Naive B cell (primary cell): ENCODE results near the gene MYO10. TPM values are rescaled to one million over a fixed set of nuclear protein-coding genes. Genes with fewer than 3 reads are reported as not detected.
A peak's percentile ranks its signal among the peaks of the same experiment; 100 is the strongest.

Experiments used
- ATAC-seq, 2 donors: fragments of 150-1000 bp; cut with Tn5 transposase; 2 replicates each; pipeline ENCODE4 v1.10.0; 2021; ENCODE audit warnings: low read depth in 2 of 2, mild to moderate bottlenecking in 2 of 2, moderate library complexity in 2 of 2
- DNase-seq: peaks from one replicate; pipeline ENCODE4 v3.0.0; 2022
- H3K27ac Mint-ChIP-seq, 6 donors: one replicate each; pipeline ENCODE4 v1.8.0; 2020 to 2022; ENCODE audit warnings: mild to moderate bottlenecking in 6 of 6, mixed read lengths in 6 of 6, moderate library complexity in 5 of 6, inconsistent platforms in 2 of 6
- H3K27me3 Mint-ChIP-seq, 3 donors: one replicate each; pipeline ENCODE4 v1.8.0; 2021 to 2022; ENCODE audit warnings: mixed read lengths in 3 of 3, mild to moderate bottlenecking in 1 of 3
- H3K36me3 Mint-ChIP-seq, 2 donors: one replicate each; pipeline ENCODE4 v1.8.0; 2020 to 2022; ENCODE audit warnings: mixed read lengths in 2 of 2, inconsistent platforms in 1 of 2, mild to moderate bottlenecking in 1 of 2
- H3K4me1 Mint-ChIP-seq, 3 donors: one replicate each; pipeline ENCODE4 v1.8.0; 2020 to 2022; ENCODE audit warnings: mixed read lengths in 3 of 3, inconsistent platforms in 1 of 3, mild to moderate bottlenecking in 1 of 3, moderate library complexity in 1 of 3
- H3K4me3 Mint-ChIP-seq, 8 donors: one replicate each; pipeline ENCODE4 v1.8.0; 2020 to 2022; ENCODE audit warnings: mild to moderate bottlenecking in 8 of 8, mixed read lengths in 8 of 8, moderate library complexity in 8 of 8, inconsistent platforms in 2 of 8
- H3K9me3 Mint-ChIP-seq, 7 donors: one replicate each; pipeline ENCODE4 v1.8.0; 2020 to 2022; ENCODE audit warnings: mixed read lengths in 7 of 7, mild to moderate bottlenecking in 5 of 7, inconsistent platforms in 2 of 7, moderate library complexity in 1 of 7
- polyA plus RNA-seq, 6 donors: library from polyadenylated mRNA; unstranded; fragments of 300-500 nt; fragmentation: Illumina TruSeq; gene quantifications; one replicate each; pipeline ENCODE4 v1.2.3, GENCODE V29; 2021; ENCODE audit warnings: low read depth in 6 of 6

Gene MYO10
- polyA plus RNA-seq, 6 donors from 2014 or later = 0.03 to 0.87 TPM; not detected in 4

DNA sequence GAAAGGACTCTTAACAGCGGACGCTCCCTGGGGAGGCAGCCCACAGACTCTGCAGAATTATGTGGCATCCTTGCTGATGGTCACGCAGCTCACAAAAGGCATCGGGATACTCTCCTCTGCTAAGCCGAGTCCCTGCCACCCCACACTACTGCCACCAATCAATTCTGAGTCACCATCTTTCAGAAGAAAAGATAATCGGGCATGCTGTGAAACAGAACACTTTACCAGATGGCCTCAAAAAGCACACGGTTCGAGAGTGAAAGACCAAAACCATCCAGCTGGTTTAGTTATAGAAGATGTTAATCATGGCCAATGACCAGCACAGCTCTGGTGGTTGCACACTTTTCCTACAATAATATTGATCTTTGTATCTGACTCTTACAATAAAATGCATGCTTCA is 136.3 kb downstream of the MYO10 start:
- Mint-ChIP-seq H3K27me3 (peaks cover 0 to 3% (median 0%) of the 10 kb centered on the region in 3 donors), H3K27ac (no peak overlapping the region), H3K4me3 (no peak overlapping the region), H3K36me3 (no peaks in the 10 kb centered on the region), H3K4me1 (no peaks in the 10 kb centered on the region), H3K9me3 (no peaks in the 10 kb centered on the region)
- DNase-seq (no peak), ATAC-seq (no peak)

DNA sequence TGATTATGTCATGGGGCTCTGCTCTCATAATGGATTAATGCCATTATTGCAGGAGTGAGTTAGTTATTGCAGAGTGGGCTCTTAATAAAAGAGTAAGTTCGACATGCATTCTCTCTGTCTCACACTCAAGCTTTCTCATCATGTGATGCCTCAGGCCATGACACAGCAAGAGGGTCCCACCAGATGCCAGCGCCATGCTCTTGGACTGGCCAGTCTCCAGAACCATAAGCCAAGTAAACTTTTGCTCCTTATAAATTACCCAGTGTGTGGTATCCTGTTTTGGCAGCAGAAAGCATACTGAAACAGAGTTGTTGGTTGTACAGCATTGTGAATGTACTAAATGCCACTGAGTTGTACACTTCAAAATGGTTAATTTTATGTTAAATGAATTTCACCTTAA is 138.1 kb downstream of the MYO10 start:
- Mint-ChIP-seq H3K4me3 (no peak overlapping the region), H3K27ac (no peak overlapping the region), H3K4me1 (no peaks in the 10 kb centered on the region), H3K36me3 (no peaks in the 10 kb centered on the region), H3K9me3 (no peaks in the 10 kb centered on the region), H3K27me3 (peaks cover 0 to 3% (median 0%) of the 10 kb centered on the region in 3 donors)
- DNase-seq = no peak
- ATAC-seq = no peak

DNA sequence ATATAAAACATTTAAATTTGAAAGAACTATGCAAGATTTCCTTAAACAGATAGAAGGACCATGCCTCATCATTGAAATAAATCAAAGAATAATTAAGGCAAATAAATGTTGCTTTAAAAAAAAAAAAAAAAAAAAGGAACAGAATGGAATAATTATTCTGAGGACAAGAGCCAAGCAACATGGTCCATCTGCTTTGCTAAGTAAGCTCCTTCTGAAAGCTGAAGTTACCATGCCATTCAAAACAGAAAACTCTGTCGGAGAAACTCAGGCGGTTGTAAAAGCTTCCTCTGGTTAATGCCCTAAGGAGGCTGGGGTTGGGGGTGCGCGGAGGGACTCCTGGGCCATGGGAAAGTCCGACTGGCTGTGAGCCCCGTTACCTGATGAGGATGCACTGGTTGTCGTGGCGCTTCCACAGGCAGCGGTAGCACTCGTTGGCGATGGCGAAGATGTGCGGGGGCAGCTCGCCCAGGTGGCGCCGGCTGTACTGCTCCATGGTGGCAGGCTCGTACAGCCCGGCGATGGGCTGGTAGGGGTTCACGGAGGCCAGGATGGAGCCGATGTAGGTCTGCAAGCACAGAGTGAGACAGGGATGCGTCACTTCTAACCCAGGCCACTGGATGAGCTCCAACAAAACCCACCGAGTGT is 141.7 kb downstream of the MYO10 start:
- ATAC-seq (no peak), DNase-seq (no peak)
- Mint-ChIP-seq H3K9me3 (no peaks in the 10 kb centered on the region), H3K4me1 (peaks cover 0 to 7% (median 0%) of the 10 kb centered on the region in 3 donors), H3K4me3 (no peak overlapping the region), H3K27ac (no peak overlapping the region), H3K27me3 (peaks cover 0 to 3% (median 0%) of the 10 kb centered on the region in 3 donors), H3K36me3 (no peaks in the 10 kb centered on the region)

- peak overlapping the region in 1 of 6 donors; percentile 81 for H3K27ac Mint-ChIP-seq
- H3K4me1 Mint-ChIP-seq = peaks cover 0 to 7% (median 0%) of the 10 kb centered on the region in 3 donors
- no peaks in the 10 kb centered on the region for H3K9me3 Mint-ChIP-seq
- H3K36me3 Mint-ChIP-seq = no peaks in the 10 kb centered on the region
- DNase-seq = no peak
- H3K27me3 Mint-ChIP-seq = no peaks in the 10 kb centered on the region
- ATAC-seq = no peak
- H3K4me3 Mint-ChIP-seq = no peak overlapping the region
Observed at GRCh38 chr5:16792598-16793275, 143.4 kb downstream of the MYO10 start.

DNA sequence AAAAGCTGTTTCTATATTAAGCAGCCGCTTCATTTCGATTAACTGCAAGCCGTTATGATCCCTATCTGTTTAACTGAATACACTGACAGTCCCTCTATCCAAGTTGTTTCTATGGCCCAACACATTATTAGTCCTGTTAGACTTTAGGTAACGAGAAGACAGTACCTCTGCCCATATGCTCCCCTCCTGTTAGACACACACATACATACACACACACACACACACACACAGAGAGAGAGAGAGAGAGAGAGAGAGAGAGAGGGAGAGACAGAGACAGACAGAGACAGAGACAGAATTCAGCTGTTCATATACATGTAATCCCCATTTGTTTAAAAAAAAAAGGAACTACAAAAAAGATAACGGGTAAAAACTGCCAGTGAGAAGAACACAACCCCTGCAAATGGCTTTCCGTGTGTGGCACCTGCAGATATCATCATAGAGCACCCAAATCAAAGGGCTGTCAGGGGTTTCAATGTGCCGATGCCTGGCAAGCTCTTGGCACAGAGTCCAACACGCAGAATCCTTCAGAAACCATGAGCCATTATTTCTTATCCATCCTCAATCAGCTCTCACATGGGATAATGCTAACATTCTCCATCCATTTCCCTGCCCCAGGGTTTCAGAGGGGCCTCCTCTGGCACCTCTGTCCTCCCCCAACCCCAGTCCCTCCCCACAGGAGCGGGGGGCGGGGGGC is 144.0 kb downstream of the MYO10 start:
- no peaks in the 10 kb centered on the region for H3K27me3 Mint-ChIP-seq
- no peaks in the 10 kb centered on the region for H3K9me3 Mint-ChIP-seq
- H3K36me3 Mint-ChIP-seq = no peaks in the 10 kb centered on the region
- H3K27ac Mint-ChIP-seq = peak overlapping the region in 1 of 6 donors; percentile 91
- ATAC-seq (no peak), DNase-seq (no peak)
- peaks cover 0 to 7% (median 0%) of the 10 kb centered on the region in 3 donors for H3K4me1 Mint-ChIP-seq
- no peak overlapping the region for H3K4me3 Mint-ChIP-seq

DNA sequence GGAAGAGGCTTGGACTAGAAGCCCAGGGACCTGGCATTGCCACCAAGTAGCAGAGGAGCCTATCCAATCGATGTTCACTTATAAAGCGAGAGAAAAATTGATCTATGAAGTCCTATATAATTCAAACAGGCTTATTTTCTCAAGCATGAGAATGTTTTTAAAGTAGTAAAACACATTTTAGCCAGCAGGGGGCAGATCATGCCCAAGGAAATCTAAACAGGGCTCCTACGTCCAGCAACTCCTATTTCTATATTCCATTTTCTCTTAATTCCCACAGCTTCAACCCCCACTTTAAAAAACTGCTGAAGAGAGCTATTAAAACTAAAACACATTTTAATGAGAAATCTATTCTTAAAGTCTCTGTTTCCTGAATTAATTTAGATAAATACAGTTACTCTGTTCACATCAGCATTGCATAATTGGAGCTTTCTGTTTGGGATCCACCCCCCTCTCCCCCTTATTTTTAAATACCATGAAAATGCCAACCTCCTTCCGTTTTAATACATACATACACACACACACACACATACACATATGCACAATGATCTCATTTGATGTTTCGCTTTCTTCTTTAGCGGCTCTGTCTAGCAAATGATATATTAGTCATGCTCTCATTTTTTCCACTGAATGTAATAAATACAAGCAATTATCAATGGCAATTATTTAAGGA is 144.9 kb downstream of the MYO10 start:
- H3K4me1 Mint-ChIP-seq = peaks cover 0 to 7% (median 0%) of the 10 kb centered on the region in 3 donors
- H3K4me3 Mint-ChIP-seq = no peak overlapping the region
- no peaks in the 10 kb centered on the region for H3K36me3 Mint-ChIP-seq
- H3K9me3 Mint-ChIP-seq = no peaks in the 10 kb centered on the region
- DNase-seq (peak; percentile 12), ATAC-seq (no peak)
- H3K27ac Mint-ChIP-seq = peak overlapping the region in 1 of 6 donors; percentile 13
- no peaks in the 10 kb centered on the region for H3K27me3 Mint-ChIP-seq

GRCh38 chr5:16788957-16789356 is 147.1 kb downstream of the MYO10 start:
- no peaks in the 10 kb centered on the region for H3K9me3 Mint-ChIP-seq
- DNase-seq (no peak), ATAC-seq (no peak)
- peaks cover 0 to 7% (median 0%) of the 10 kb centered on the region in 3 donors for H3K4me1 Mint-ChIP-seq
- H3K36me3 Mint-ChIP-seq = no peaks in the 10 kb centered on the region
- H3K27ac Mint-ChIP-seq = no peak overlapping the region
- H3K4me3 Mint-ChIP-seq = no peak overlapping the region
- H3K27me3 Mint-ChIP-seq = peaks cover 0 to 10% (median 0%) of the 10 kb centered on the region in 3 donors

GRCh38 chr5:16787278-16787677 is 148.8 kb downstream of the MYO10 start:
- Mint-ChIP-seq H3K4me3 (no peak overlapping the region), H3K36me3 (no peaks in the 10 kb centered on the region), H3K4me1 (peaks cover 0 to 7% (median 0%) of the 10 kb centered on the region in 3 donors), H3K27ac (no peak overlapping the region), H3K27me3 (peaks cover 0 to 15% (median 3%) of the 10 kb centered on the region in 3 donors), H3K9me3 (no peaks in the 10 kb centered on the region)
- no peak for ATAC-seq
- DNase-seq = no peak

GRCh38 chr5:16784843-16785791 is 151.0 kb downstream of the MYO10 start:
- H3K27ac Mint-ChIP-seq = no peak overlapping the region
- no peak overlapping the region for H3K4me3 Mint-ChIP-seq

DNA sequence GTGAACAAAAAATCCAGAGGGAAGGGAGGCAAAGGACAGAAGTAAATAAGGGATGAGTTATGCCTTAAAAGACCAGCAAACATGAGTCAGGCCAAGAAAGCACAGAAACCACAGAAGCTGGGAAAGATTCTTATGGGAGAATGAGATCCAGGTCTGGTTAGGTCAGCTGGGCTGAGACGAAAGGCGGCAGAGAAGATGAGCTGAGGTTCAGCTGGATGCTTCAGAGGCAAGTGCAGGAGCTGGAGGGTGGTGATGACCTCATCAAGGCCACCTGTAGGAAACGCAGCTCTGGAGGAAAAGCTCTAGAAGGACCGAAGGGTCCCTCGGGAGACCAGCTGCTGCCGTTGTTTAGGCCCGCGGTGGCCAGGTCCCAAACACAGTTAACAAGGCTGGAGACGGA is 152.0 kb downstream of the MYO10 start:
- Mint-ChIP-seq H3K4me1 (no peaks in the 10 kb centered on the region), H3K27me3 (peaks cover 0 to 15% (median 3%) of the 10 kb centered on the region in 3 donors), H3K27ac (no peak overlapping the region), H3K4me3 (no peak overlapping the region), H3K36me3 (no peaks in the 10 kb centered on the region), H3K9me3 (no peaks in the 10 kb centered on the region)
- ATAC-seq (no peak), DNase-seq (no peak)

More at GRCh38 chr5:16784843-16785791, 151.0 kb downstream of the MYO10 start:
- H3K9me3 Mint-ChIP-seq = no peaks in the 10 kb centered on the region
- DNase-seq (no peak), ATAC-seq (no peak)
- peaks cover 0 to 15% (median 3%) of the 10 kb centered on the region in 3 donors for H3K27me3 Mint-ChIP-seq
- H3K4me1 Mint-ChIP-seq = no peaks in the 10 kb centered on the region
- H3K36me3 Mint-ChIP-seq = no peaks in the 10 kb centered on the region

DNA sequence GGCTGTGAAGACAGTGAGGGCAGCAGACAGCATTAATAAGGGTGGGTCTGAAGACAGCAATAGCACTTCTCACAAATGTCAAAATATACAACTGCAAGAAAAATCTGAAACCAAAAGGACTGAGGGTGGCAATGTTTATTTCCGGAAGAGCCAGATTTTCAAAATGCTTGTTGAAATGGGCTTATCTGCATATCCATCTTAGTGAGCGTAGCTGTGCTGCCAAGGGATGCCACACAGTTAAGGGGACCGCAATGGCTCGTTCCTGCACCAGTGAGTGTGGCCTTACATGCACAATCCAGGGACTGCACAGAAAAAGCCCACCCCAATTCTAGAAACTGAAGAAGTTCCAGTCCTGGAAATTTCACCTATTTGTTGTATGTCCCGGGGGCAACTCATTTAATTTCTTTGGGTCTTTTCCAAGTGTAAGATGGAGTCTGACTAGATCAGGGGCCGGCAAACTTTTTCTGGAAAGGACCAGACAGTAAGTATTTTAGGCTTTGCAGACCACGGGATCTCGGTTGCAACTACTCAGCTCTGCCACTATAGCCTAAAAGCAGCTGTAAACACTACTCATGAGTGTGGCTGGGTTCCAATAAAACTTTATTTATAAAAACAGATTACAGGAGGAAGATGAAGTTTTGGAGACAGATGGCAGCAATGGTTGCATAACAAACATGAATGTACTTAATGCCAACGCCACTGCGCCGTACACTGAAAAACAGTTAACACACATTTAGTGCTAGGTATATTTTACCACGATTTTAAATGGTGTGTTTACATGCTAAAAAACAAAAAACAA is 154.1 kb downstream of the MYO10 start:
- H3K27ac Mint-ChIP-seq = no peak overlapping the region
- H3K36me3 Mint-ChIP-seq = no peaks in the 10 kb centered on the region
- DNase-seq = no peak
- H3K27me3 Mint-ChIP-seq = peaks cover 0 to 15% (median 3%) of the 10 kb centered on the region in 3 donors
- no peaks in the 10 kb centered on the region for H3K4me1 Mint-ChIP-seq
- no peak overlapping the region for H3K4me3 Mint-ChIP-seq
- peaks cover 0 to 1% (median 0%) of the 10 kb centered on the region in 7 donors for H3K9me3 Mint-ChIP-seq
- no peak for ATAC-seq

DNA sequence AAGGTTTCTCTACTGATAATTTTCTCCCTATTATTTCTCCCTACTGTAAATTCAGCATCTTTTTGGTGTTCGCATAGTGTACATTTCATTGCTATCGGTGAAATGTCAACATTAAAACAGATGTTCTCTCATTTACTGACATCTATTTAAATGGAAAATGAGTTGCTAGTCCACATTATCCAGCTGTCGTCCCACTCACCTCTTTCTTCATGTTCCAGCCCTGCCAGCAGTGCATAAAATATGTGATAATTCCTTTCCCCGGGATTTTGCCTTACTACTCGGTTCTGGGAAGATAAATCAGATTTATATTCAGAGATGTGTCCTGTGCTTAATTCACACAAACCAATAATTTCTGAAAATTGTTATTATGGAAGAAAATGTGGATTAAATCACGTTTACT is 155.8 kb downstream of the MYO10 start:
- H3K27ac Mint-ChIP-seq = no peak overlapping the region
- H3K36me3 Mint-ChIP-seq = no peaks in the 10 kb centered on the region
- ATAC-seq (no peak), DNase-seq (no peak)
- H3K27me3 Mint-ChIP-seq = peaks cover 0 to 15% (median 3%) of the 10 kb centered on the region in 3 donors
- H3K4me3 Mint-ChIP-seq = no peak overlapping the region
- H3K9me3 Mint-ChIP-seq = peaks cover 0 to 1% (median 0%) of the 10 kb centered on the region in 7 donors
- no peaks in the 10 kb centered on the region for H3K4me1 Mint-ChIP-seq
